K562 (cell line): ENCODE data around the gene CACNB2. TPM values are rescaled to one million over a fixed set of nuclear protein-coding genes. Genes with fewer than 3 reads are reported as not detected.

Experiments used
- ATAC-seq: fragments of 200-7000 bp; cut with Tn5 transposase; 3 replicates; pipeline ENCODE4 v1.9.1; 2020; ENCODE audit warnings: moderate library complexity
- BruUV-seq: library from RNA; stranded (reverse); fragments of 400-500 nt; replicated peaks from 2 replicates; lab custom pipeline; 2021; lab: Mats Ljungman, UMichigan
- CTCF ChIA-PET: fragments of 300-600 bp; formaldehyde crosslinking; extraction: SDS; loops from one replicate; lab custom pipeline; 2021; ENCODE audit warnings: low intra/inter-chr PET ratio; lab: Yijun Ruan, JAX
- POLR2A ChIA-PET: fragments of 300-600, 350-650 bp; sonication (Branson Sonifier 250); formaldehyde crosslinking; extraction: SDS; loops from one replicate; lab custom pipeline; 2021; ENCODE audit warnings: antibody characterized with exemption, inconsistent platforms; lab: Yijun Ruan, JAX
- DNase-seq, 4 experiments: peaks; one replicate each; pipeline versions ENCODE4 v3.0.0 to v3.0.0-alpha.2; 2011 to 2018; ENCODE audit warnings: low spot score in 3 of 4, mixed read lengths in 3 of 4; ENCODE audit errors: extremely low read depth in 1 of 4
- FAIRE-seq: peaks from 2 replicates; lab custom pipeline; 2011; peaks lifted over from hg19 to GRCh38; lab: Jason Lieb, UNC
- H2AFZ ChIP-seq: 2 replicates; pipeline ENCODE4 v1.6.0; 2011; ENCODE audit warnings: low read depth, low read length, control low read depth, inconsistent platforms
- H3K27ac ChIP-seq: fragments of 200-600 bp; 3 replicates; pipeline ENCODE4 v1.8.0; 2011; ENCODE audit warnings: low read depth, mild to moderate bottlenecking, control low read depth, inconsistent platforms, low read length, moderate library complexity, mixed read lengths; ENCODE audit errors: extremely low read depth
- H3K27me3 ChIP-seq, 2 experiments: fragments of 300-600 bp in 1 of 2; 2 replicates in 1 of 2; 3 replicates in 1 of 2; pipeline versions ENCODE4 v1.6.0 to v1.8.0; 2011; ENCODE audit warnings: inconsistent platforms in 2 of 2, low read length in 2 of 2, mild to moderate bottlenecking in 1 of 2, mixed read lengths in 1 of 2, moderate library complexity in 1 of 2; ENCODE audit not compliant: control insufficient read depth in 2 of 2, insufficient read depth in 2 of 2
- H3K36me3 ChIP-seq: fragments of 300-600 bp; 3 replicates; pipeline ENCODE4 v1.8.0; 2011; ENCODE audit warnings: mild to moderate bottlenecking, low read length, inconsistent platforms; ENCODE audit not compliant: control insufficient read depth, insufficient read depth
- H3K4me1 ChIP-seq, 2 experiments: fragments of 200-600 bp in 1 of 2; replicated peaks in 1 of 2; 2 replicates in 1 of 2; 3 replicates in 1 of 2; pipeline versions ENCODE4 v1.5.1 to v1.8.0; 2011; ENCODE audit warnings: inconsistent platforms in 2 of 2, low read length in 2 of 2, mild to moderate bottlenecking in 1 of 2, mixed read lengths in 1 of 2, moderate library complexity in 1 of 2; ENCODE audit not compliant: control insufficient read depth in 2 of 2, insufficient read depth in 2 of 2
- H3K4me2 ChIP-seq: 2 replicates; pipeline ENCODE4 v1.6.1; 2011; ENCODE audit warnings: low read length, control low read depth, inconsistent platforms, mixed read lengths; ENCODE audit not compliant: insufficient read depth
- H3K4me3 ChIP-seq: fragments of 200-600 bp; sonication (generic), shearing (Covaris generic); 2 replicates; pipeline ENCODE4 v1.5.1; 2016; ENCODE audit warnings: control low read depth, inconsistent platforms
- H3K79me2 ChIP-seq: fragments of 200-600 bp; 3 replicates; pipeline ENCODE4 v1.8.0; 2011; ENCODE audit warnings: low read length, inconsistent platforms; ENCODE audit not compliant: control insufficient read depth, insufficient read depth
- H3K9ac ChIP-seq, 2 experiments: 2 replicates each; pipeline versions ENCODE4 v1.6.0 to v1.6.1; 2011; ENCODE audit warnings: low read depth in 2 of 2, low read length in 2 of 2, control low read depth in 1 of 2, inconsistent platforms in 1 of 2, mild to moderate bottlenecking in 1 of 2, mixed read lengths in 1 of 2; ENCODE audit not compliant: insufficient read depth in 1 of 2
- H3K9me1 ChIP-seq: one replicate; pipeline ENCODE4 v1.6.0; 2011; ENCODE audit warnings: inconsistent platforms, mild to moderate bottlenecking, low read length, moderate library complexity; ENCODE audit not compliant: control insufficient read depth, insufficient read depth
- H3K9me3 ChIP-seq: replicated peaks from 2 replicates; pipeline ENCODE4 v1.5.1; 2011; ENCODE audit warnings: low read depth, low read length, inconsistent platforms; ENCODE audit not compliant: control insufficient read depth, insufficient read depth
- H4K20me1 ChIP-seq: replicated peaks from 2 replicates; pipeline ENCODE4 v1.6.1; 2011; ENCODE audit warnings: low read length, inconsistent platforms, mixed read lengths; ENCODE audit not compliant: control insufficient read depth, insufficient read depth
- ARHGAP35 ChIP-seq: fragments of 450-650 bp; IDR thresholded peaks from 2 replicates; pipeline ENCODE4 v1.6.1; 2018; ENCODE audit not compliant: partially characterized antibody
- ATF7 ChIP-seq: fragments of 450-650 bp; IDR thresholded peaks from 2 replicates; pipeline ENCODE4 v1.7.1; 2014; ENCODE audit warnings: mild to moderate bottlenecking, moderate library complexity
- C11orf30 ChIP-seq: fragments of 450-650 bp; IDR thresholded peaks from 2 replicates; pipeline ENCODE4 v1.6.1; 2016; ENCODE audit warnings: low read depth, mild to moderate bottlenecking
- ETV5 ChIP-seq: sonication (generic); formaldehyde crosslinking; IDR thresholded peaks from 2 replicates; pipeline ENCODE4 v1.4.0; 2020; ENCODE audit warnings: low read depth, mild to moderate bottlenecking, missing genetic modification reagents
- GABPB1 ChIP-seq: sonication (generic); formaldehyde crosslinking; IDR thresholded peaks from 2 replicates; pipeline ENCODE4 v1.8.0; 2022; ENCODE audit warnings: mild to moderate bottlenecking, missing genetic modification reagents
- HDAC6 ChIP-seq: IDR thresholded peaks from 2 replicates; pipeline ENCODE4 v1.6.1; 2012; ENCODE audit warnings: low read depth, mild to moderate bottlenecking, control low read depth, inconsistent platforms, low read length, moderate library complexity
- JUND ChIP-seq, 2 experiments: IDR thresholded peaks; 2 replicates in 1 of 2; 3 replicates in 1 of 2; pipeline ENCODE4 v1.6.1; 2011; ENCODE audit warnings: borderline replicate concordance in 2 of 2, low read depth in 2 of 2, low read length in 2 of 2, improper control_type of control experiment in 1 of 2, missing biosample characterization in 1 of 2, missing genetic modification characterization in 1 of 2, missing genetic modification reagents in 1 of 2
- MEIS2 ChIP-seq: fragments of 450-650 bp; IDR thresholded peaks from 2 replicates; pipeline ENCODE4 v1.6.1; 2014; ENCODE audit warnings: mild to moderate bottlenecking; ENCODE audit not compliant: partially characterized antibody
- PCBP2 ChIP-seq: fragments of 200-400 bp; formaldehyde crosslinking; IDR thresholded peaks from 2 replicates; pipeline ENCODE4 v1.6.1; 2018; ENCODE audit warnings: low read length, low read depth, mild to moderate bottlenecking, moderate library complexity; ENCODE audit not compliant: poor library complexity, severe bottlenecking
- PRMT5 ChIP-seq: sonication (generic); formaldehyde crosslinking; IDR thresholded peaks from 2 replicates; pipeline ENCODE4 v1.5.0; 2020; ENCODE audit warnings: missing genetic modification reagents
- RBFOX2 ChIP-seq: fragments of 200-400 bp; formaldehyde crosslinking; IDR thresholded peaks from 2 replicates; pipeline ENCODE4 v1.6.1; 2017; ENCODE audit warnings: low read depth, mild to moderate bottlenecking, low read length, moderate library complexity
- SAFB2 ChIP-seq: fragments of 200-400 bp; formaldehyde crosslinking; IDR thresholded peaks from 2 replicates; pipeline ENCODE4 v1.6.1; 2018; ENCODE audit warnings: borderline replicate concordance, low read length, low read depth, moderate library complexity; ENCODE audit not compliant: severe bottlenecking
- SAP30 ChIP-seq: fragments of 200-600 bp; sonication (generic); IDR thresholded peaks from 2 replicates; pipeline ENCODE4 v1.6.1; 2012; ENCODE audit warnings: borderline replicate concordance, low read depth, mild to moderate bottlenecking, moderate library complexity, low read length, control low read depth, inconsistent platforms; ENCODE audit not compliant: insufficient read depth, poor library complexity, severe bottlenecking
- SMAD1 ChIP-seq: fragments of 150-350 bp; IDR thresholded peaks from 2 replicates; pipeline ENCODE4 v1.6.1; 2014; ENCODE audit warnings: low read length, low read depth; ENCODE audit not compliant: partially characterized antibody
- SOX6 ChIP-seq: fragments of 450-650 bp; IDR thresholded peaks from 2 replicates; pipeline ENCODE4 v1.6.1; 2014; ENCODE audit warnings: mild to moderate bottlenecking
- ZC3H4 ChIP-seq: sonication (generic); formaldehyde crosslinking; IDR thresholded peaks from 2 replicates; pipeline ENCODE4 v1.9.0; 2021; ENCODE audit warnings: missing genetic modification reagents, borderline replicate concordance
- ZEB2 ChIP-seq: fragments of 450-650 bp; IDR thresholded peaks from 2 replicates; pipeline ENCODE4 v1.6.1; 2016
- ZNF583 ChIP-seq: fragments of 250-450 bp; sonication (Bioruptor Pico); IDR thresholded peaks from 2 replicates; pipeline ENCODE4 v1.4.0; 2020
- WGBS: fragments of 100-300 bp; shearing (Covaris generic); methylation state at CpG from one replicate; pipeline ENCODE4 v1.1.6; 2016; ENCODE audit warnings: low coverage, mixed read lengths; ENCODE audit not compliant: insufficient coverage; ENCODE audit errors: missing lambda C conversion rate; 5-methylcytosine and 5-hydroxymethylcytosine counted together
- in situ Hi-C: fragments of 300-500 bp; cut with MboI; formaldehyde crosslinking; loops from 4 replicates; pipeline ENCODE4 v1.15.0; 2018; ENCODE audit warnings: inconsistent platforms, mixed read lengths
- intact Hi-C: fragments of 100-400 bp; cut with micrococcal nuclease; formaldehyde crosslinking; loops from 2 replicates; pipeline ENCODE4 v1.14.2; 2022
- polyA plus RNA-seq, 8 experiments: library from polyadenylated mRNA; depleted of rRNA in 4 of 8; stranded (reverse) in 5 of 8; unstranded in 3 of 8; fragments of >200 nt; fragmentation: Nextera tagmentation in 2 of 8; fragmentation: Illumina TruSeq in 1 of 8; extraction: Ambion mirVana in 2 of 8; extraction: Trizol in 1 of 8; gene quantifications; 2 replicates each; pipeline versions ENCODE4 v1.2.1 to v1.2.3, GENCODE V29; 2011 to 2014; ENCODE audit warnings: inconsistent platforms in 1 of 8, missing spikeins in 1 of 8
- total RNA-seq, 7 experiments: library from RNA; depleted of rRNA in 6 of 7; stranded (reverse); fragments of >200 nt in 6 of 7; fragmentation: Illumina TruSeq in 2 of 7; extraction: Trizol in 2 of 7; gene quantifications; 2 replicates each; pipeline versions ENCODE4 v1.2.1 to v1.2.3, GENCODE V29; 2011 to 2021; ENCODE audit warnings: low replicate concordance in 1 of 7
- TF ChIP-seq, protein P1 (sequence below): fragments of 450-650 bp; formaldehyde crosslinking; IDR thresholded peaks from 2 replicates; pipeline ENCODE4 v1.4.0; 2020; ENCODE audit warnings: mild to moderate bottlenecking, mixed read lengths

Gene CACNB2
- total and polyA plus RNA-seq, 9 of the 15 experiments (the other 6 are each of a cell fraction or from before 2014, with no cell fraction given), result 1.8 to 2.2 TPM; not detected in 7

DNA sequence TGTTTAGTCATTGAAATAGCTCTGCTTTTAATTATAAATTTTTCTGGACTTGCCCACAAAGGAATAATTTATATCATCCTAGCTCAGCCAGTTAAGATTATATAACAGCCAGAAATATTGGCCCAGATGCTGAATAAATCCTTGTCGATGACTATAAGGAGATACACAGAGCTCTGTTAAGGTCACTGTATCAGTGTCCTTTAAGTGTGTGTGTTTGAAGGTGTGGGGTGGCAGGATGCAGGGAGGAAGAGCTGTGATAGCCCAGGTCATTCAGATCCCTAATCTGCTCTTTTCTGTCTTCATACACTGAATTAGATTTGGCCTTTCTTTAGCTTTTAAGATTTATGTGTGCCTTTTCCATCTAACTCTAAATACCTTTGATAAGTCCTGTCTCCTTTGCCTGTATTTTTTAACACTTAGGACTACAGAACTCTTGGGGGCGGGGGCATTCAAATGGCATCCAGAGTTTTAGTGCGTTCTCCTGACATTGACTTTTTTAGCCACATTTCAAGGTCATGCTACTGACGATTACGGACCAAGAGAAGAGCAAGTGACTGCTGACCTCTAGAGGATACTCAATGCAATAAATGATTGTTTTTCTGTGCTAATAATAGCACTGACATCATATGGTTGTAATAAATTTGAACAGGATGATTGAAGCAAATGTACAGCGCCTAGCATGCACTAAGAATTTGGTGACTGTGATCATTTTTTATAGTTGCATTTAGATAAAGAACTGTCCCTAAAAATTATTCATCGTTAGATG lies 172.3 kb downstream of the CACNB2 start (continued):
- TF ChIP-seq JUND (IDR thresholded peaks at IDR 0.05; ENCODE audit: borderline replicate concordance, low read depth, low read length) (peak; percentile 24; the same call in 1 of the 2 replicates), JUND (tag; IDR thresholded peaks at IDR 0.05; ENCODE audit: borderline replicate concordance, low read depth, low read length) (peak; percentile 66; the same call in 2 of the 3 replicates), ATF7 (peak; percentile 78; the same call in 1 of the 2 replicates), SAFB2 (no peak), MEIS2 (peak; percentile 22), ZC3H4 (CRISPR knock-in tag) (no peak)

- Histone ChIP-seq H3K79me2 (no peaks in the 10 kb centered on the region), H4K20me1 (no peaks in the 10 kb centered on the region), H3K4me1 (no peaks in the 10 kb centered on the region), H3K27me3 (no peaks in the 10 kb centered on the region), H3K36me3 (no peaks in the 10 kb centered on the region), H3K9ac (no peak overlapping the region), H3K4me2 (no peak overlapping the region), H3K9me3 (no peaks in the 10 kb centered on the region), H3K4me3 (no peak overlapping the region), H2AFZ (no peak overlapping the region), H3K27ac (no peak overlapping the region), H3K9me1 (no peaks in the 10 kb centered on the region)
- ChIA-PET CTCF (no interaction called here), POLR2A (no interaction called here)
- intact Hi-C loops (no loop called here), in situ Hi-C loops (no loop called here)
- ATAC-seq (no peak), FAIRE-seq (no peak), DNase-seq (no peak)
- no TSS peak for BruUV-seq
- WGBS, result 5% methylated on average over 10 of the region's 10 CpGs
- no peak for TF ChIP-seq SOX6
- TF ChIP-seq SMAD1, result no peak
- TF ChIP-seq ETV5 (CRISPR knock-in tag), result no peak
- TF ChIP-seq PRMT5, result no peak
- no peak for TF ChIP-seq ZEB2
- no peak for TF ChIP-seq PCBP2
- TF ChIP-seq ZNF583 (CRISPR knock-in tag), result no peak
- TF ChIP-seq GABPB1, result no peak
- no peak for TF ChIP-seq ARHGAP35
- TF ChIP-seq RBFOX2, result no peak
- TF ChIP-seq SAP30, result no peak
- TF ChIP-seq, protein P1, sequence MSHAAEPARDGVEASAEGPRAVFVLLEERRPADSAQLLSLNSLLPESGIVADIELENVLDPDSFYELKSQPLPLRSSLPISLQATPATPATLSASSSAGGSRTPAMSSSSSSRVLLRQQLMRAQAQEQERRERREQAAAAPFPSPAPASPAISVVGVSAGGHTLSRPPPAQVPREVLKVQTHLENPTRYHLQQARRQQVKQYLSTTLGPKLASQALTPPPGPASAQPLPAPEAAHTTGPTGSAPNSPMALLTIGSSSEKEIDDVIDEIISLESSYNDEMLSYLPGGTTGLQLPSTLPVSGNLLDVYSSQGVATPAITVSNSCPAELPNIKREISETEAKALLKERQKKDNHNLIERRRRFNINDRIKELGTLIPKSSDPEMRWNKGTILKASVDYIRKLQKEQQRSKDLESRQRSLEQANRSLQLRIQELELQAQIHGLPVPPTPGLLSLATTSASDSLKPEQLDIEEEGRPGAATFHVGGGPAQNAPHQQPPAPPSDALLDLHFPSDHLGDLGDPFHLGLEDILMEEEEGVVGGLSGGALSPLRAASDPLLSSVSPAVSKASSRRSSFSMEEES (CRISPR knock-in tag), result no peak
- TF ChIP-seq HDAC6, result no peak
- no peak for TF ChIP-seq C11orf30
Measured at GRCh38 chr10:18313140-18313530, 172.9 kb downstream of the CACNB2 start.
